Adipose tissue (tissue), 3 donors: ENCODE measurements around the gene PERM1. TPM values are rescaled to one million over a fixed set of nuclear protein-coding genes. Genes with fewer than 3 reads are reported as not detected.
"Not testable (repeated sequence)": the region's sequence is repeated elsewhere in the genome, so short reads cannot be mapped to it uniquely, and the experiment has no call there.

ENCODE experiments used
- H3K27ac ChIP-seq: one replicate; pipeline ENCODE4 v1.5.1; 2013; ENCODE audit warnings: low read depth, low read length
- WGBS, 3 donors: extraction: QIAGEN DNeasy Blood & Tissue Kit; methylation state at CpG; one replicate each; pipeline ENCODE4 v1.1.7; 2013; 5-methylcytosine and 5-hydroxymethylcytosine counted together
- polyA plus RNA-seq, 3 donors: library from polyadenylated mRNA; stranded (reverse); fragments of 200-250 nt; gene quantifications; one replicate each; pipeline ENCODE4 v1.2.3, GENCODE V29; 2013
- donor health status: healthy with polysubstance abuse.
- donor health status: Bipolar disorder and iron deficiency.
- donor health status: healthy.

PERM1 gene
- polyA plus RNA-seq, 3 donors = 0.06 to 2.0 (median 0.16) TPM

- no peak overlapping the region for H3K27ac ChIP-seq
- 36 to 40% (median 37%) methylated on average over 53 to 56 of the region's 56 CpGs for WGBS, 3 donors
Measured at GRCh38 chr1:961132-961669, 20.7 kb downstream of the PERM1 start.

DNA sequence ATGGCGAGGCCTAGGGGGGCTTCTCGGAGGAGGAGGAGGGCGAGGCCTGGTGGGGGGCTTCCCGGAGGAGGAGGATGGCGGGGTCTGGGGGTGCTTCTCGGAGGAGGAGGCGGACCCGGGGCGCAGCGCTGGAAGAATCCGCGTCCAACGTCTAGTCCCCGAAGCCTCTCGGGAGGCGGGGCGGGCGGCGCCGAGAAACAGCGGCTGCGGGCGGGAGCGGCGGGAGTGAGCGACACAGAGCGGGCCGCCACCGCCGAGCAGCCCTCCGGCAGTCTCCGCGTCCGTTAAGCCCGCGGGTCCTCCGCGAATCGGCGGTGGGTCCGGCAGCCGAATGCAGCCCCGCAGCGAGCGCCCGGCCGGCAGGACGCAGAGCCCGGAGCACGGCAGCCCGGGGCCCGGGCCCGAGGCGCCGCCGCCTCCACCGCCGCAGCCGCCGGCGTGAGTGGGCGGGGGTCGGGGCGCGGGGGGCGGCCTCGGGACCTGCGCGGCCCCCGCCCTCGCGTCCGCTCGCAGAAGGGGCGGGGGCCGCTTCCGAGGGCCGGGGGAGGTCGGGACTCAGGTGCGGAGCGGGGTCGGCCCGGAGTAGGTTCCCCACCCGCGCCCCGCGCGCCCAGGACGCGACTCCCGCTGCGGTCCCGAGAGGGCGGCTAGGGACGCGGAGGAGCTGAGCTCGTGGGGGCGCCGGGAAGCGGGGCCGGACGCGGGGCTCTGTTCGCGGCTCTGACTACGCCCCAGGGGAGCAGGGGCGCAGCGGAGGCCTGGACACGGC, 21.3 kb downstream of the PERM1 start, which contains the start of gene KLHL17:
Gene KLHL17 (plus strand): TSS at position 222 of the 769 bp plus-strand sequence. CDS start 110 bp downstream, at position 332.
- 0 to 1% (median 0%) methylated on average over 54 to 108 of the region's 109 CpGs for WGBS, 3 donors
- H3K27ac ChIP-seq = no peak within 1 kb of the TSS

- WGBS, 3 donors = 23 to 30% (median 25%) methylated on average over 48 to 57 of the region's 57 CpGs
- H3K27ac ChIP-seq = no peak overlapping the region
Measured at GRCh38 chr1:959731-960362, 22.0 kb downstream of the PERM1 start.

DNA sequence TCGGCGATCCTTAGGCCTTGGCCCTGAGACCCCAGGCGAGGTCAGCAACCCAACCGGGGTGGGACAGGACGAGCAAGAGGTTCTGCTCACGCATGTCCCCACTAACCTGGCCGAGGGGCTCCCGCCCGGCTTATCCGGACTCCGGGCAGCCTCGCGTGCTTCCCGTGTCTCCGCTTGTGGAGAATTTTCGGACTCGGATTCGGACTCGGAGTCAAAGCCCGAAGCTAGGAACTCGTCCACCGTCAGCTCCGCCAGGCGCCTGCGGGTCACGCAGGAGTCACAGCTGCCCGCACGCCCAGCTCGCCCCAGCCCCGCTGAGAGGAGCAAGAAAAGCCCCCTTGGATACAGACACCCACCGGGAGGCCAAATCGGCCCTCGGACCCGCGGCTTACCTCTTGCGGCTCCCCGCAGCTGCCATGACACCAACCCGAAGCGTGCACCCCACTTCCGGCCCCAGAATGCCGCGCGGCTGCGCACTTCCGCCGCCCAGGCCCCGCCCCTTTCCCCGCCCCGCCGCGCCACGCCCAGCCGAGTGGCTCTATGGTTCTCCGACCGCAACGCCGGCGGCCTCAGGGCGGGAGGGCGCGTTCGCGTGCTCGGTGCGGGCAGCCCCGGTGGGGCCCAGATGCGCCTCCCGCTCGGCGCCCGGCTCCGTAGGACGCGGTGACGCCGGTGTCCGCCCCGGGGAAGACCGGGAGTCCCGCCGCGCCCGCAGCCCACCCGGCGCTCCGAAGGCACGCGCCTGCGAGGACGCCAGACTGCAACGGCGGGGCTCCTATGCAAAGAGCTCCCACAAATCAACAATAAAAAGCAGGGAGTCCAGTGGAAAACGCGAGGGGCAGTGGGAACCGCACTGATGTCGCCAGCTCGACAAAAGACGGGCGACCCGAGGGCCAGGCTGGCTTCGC, 22.8 kb downstream of the PERM1 start, which contains the start of gene NOC2L:
Gene NOC2L (minus strand): TSS at position 434 of the 908 bp plus-strand sequence. CDS start 16 bp downstream, at position 418.
- H3K27ac ChIP-seq = no peak within 1 kb of the TSS
- 6 to 8% (median 8%) methylated on average over 78 to 100 of the region's 101 CpGs for WGBS, 3 donors

DNA sequence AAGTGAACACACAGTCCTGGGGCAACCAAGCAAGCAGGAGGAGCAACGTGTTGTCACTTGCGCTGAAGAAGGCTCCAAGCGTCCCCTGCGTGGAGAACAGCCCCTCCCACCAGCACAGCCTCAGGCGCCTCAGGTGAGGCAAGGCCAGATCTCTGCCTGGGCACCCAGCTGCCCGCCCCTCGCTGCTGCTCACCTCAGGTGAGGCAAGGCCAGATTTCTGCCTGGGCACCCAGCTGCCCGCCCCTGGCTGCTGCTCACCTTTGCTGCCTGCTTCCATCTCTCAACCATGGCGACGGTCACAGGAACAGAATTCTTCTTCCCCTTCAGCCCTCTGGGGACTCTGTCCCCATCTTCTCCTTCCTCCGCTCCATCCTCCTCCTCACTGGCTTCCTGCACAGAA, 25.3 kb downstream of the PERM1 start:
- no peak overlapping the region for H3K27ac ChIP-seq
- 88 to 92% (median 89%) methylated on average over 11 of the region's 11 CpGs for WGBS, 3 donors

DNA sequence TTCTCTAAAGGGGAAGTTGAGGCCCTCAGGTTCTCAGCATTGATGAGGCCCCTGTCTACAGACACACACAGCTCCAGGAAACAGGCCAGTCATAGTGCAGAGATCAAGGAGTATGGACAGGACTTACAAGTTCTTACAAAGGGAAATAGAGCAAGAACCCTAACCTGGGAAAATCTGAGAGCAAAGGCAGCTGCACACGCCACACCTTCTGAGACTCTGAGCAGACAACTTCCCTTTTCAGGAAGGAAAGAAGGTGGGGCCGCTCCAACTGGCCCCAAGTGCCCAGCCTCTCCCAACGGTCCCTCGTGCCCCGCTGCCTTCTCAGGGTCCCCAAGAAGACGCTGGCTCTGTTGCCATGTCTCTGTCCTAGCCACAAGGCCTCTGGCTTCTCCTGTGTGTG, 26.4 kb downstream of the PERM1 start:
- H3K27ac ChIP-seq = no peak overlapping the region
- 45 to 68% (median 64%) methylated on average over 6 of the region's 6 CpGs for WGBS, 3 donors

- WGBS, 3 donors = 83 to 91% (median 91%) methylated on average over 13 of the region's 13 CpGs
- H3K27ac ChIP-seq = no peak overlapping the region
Measured at GRCh38 chr1:954927-955326, 27.0 kb downstream of the PERM1 start.

DNA sequence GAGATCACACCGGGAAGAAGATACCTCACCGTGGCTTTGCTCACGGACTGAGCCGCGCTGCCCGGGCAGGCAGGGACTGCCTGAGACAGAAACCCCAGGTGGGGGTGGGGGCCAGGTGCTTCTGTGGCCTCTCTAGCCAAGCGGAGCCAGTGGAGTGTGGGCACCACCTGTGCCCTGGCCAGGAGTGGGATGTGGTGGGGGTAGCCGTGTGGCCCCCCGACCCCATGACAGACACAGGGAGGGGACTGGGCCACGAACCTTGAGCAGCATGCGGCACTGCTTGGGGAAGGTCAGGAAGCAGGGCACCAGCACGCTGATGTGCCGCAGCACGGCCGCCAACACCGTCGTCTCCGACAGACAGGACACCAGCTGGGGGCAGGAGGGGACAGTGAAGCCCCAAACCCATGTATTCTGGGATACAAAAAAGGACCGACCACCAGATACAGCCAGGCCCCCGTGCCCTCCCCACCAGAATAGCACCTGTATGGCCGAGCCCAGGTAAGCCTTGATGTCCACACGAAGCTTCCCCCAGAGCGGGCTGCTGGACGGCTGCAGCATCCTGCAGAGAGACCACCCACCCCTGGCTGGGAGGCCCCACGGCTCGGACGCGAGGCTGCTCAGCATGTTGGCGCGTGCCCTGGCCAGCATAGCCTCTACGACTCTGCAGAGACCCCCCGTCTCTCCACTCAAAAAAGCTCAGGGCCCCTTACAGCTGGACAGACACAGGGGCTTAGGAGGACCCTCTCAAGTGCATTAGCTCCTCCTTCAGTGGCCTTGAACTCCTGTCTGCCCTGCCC, 28.2 kb downstream of the PERM1 start:
- 91 to 92% (median 91%) methylated on average over 31 to 32 of the region's 32 CpGs for WGBS, 3 donors
- no peak overlapping the region for H3K27ac ChIP-seq

DNA sequence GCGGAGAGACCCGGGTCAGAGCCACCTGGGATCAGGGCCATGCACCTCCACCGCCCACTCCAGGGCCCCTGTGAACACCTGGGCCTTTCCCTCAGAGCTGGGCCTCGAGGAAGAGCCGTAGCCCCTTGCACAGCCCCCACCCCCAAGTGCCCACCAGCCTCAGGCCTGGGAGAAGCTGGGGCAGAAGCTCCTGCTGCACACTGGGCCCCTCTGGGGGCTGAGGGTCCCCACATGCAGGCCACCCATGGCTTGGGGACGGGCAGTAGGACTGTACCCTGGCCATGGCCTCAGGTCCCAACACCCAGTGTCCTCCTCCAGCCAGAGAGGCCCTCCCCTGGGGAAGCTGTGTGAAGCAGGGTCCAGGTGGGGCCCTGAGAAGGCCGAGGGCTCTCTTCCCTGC, 29.3 kb downstream of the PERM1 start:
- WGBS, 3 donors = 79 to 93% (median 89%) methylated on average over 7 of the region's 7 CpGs
- H3K27ac ChIP-seq = no peak overlapping the region

DNA sequence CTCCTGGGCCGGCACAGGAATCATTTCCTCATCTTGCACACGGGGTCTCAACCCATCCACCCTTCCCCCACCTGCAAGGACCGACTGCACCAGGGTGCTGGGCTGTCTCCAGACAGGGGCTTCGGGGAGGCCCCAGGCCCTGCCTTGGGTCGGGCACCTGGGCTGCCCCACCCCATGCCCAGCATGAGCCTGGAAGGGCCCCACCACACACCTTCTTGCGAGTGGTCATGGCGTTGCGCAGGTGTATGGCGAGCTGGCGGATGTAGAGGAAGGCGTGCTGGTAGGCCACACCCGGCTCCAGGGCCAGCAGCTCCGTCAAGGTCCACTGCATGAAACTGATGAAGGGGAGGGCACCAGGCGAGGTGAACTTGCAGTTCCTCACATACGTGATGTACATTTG, 29.7 kb downstream of the PERM1 start:
- WGBS, 3 donors = 91 to 94% (median 92%) methylated on average over 15 of the region's 15 CpGs
- H3K27ac ChIP-seq = no peak overlapping the region

GRCh38 chr1:951364-951763, 30.5 kb downstream of the PERM1 start:
- 76 to 82% (median 77%) methylated on average over 6 of the region's 6 CpGs for WGBS, 3 donors

GRCh38 chr1:950881-951280, 31.0 kb downstream of the PERM1 start:
- H3K27ac ChIP-seq = no peak overlapping the region
- WGBS, 3 donors = 95% methylated on average over 22 to 23 of the region's 23 CpGs

More at GRCh38 chr1:951364-951763, 30.5 kb downstream of the PERM1 start:
- no peak overlapping the region for H3K27ac ChIP-seq

DNA sequence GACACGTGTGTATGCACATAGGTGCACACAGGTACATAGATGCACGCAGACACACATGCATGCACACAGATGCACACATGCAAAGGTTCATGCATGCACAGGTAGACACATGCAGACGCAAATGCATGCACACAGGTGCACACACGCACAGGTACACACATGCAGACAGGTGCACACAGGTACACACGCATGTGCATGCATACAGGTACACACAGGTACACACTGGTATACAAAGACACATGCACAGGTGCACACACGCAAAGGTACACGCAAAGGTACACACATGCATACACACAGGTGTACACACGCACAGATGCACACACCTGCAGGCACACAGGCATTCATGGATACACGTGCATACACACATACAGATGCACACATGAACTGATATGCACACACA, 31.6 kb downstream of the PERM1 start:
- WGBS, 3 donors = 87 to 96% (median 93%) methylated on average over 9 of the region's 9 CpGs
- H3K27ac ChIP-seq = no peak overlapping the region

- WGBS, 3 donors = 94 to 98% (median 95%) methylated on average over 12 to 15 of the region's 15 CpGs
- no peak overlapping the region for H3K27ac ChIP-seq
Measured at GRCh38 chr1:947958-948357, 33.9 kb downstream of the PERM1 start.

- WGBS, 3 donors = 89 to 95% (median 94%) methylated on average over 13 of the region's 13 CpGs
- not testable (repeated sequence) for H3K27ac ChIP-seq
Measured at GRCh38 chr1:946811-947210, 35.1 kb downstream of the PERM1 start.

GRCh38 chr1:945688-946556, 36.0 kb downstream of the PERM1 start:
- 91 to 93% (median 93%) methylated on average over 29 of the region's 29 CpGs for WGBS, 3 donors
- no peak overlapping the region for H3K27ac ChIP-seq
